ENCODE data around the gene ABR.

Gene ABR

DNA sequence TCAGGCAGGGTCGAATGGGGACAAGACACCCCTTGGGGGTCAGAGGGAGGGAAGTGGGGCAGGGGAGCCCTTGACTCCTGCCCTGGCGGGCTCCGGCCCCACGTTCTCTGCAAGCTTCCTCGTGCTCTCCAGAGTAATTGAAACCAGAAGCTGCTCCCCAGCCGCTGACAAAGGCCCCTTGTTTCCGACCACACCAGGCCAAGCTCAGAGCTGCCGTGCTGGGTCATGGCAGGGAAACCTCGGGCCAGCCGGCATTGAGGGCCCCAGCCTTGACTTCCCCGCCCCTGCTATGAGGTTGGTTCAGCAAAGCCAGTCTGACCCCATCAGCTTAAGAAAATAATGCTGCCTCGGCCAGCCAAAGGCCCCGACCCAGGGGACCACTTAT lies 139.6 kb downstream of the ABR start:
- Histone ChIP-seq H3K9me3 (replicated peaks; ENCODE audit: insufficient read depth, low read length) (no peaks in the 10 kb centered on the region), H3K9ac (ENCODE audit: low read length) (no peak overlapping the region), H3K27me3 (replicated peaks; ENCODE audit: insufficient read depth, low read length) (no peaks in the 10 kb centered on the region), H3K27ac (ENCODE audit: low read length) (no peak overlapping the region), H3K4me3 (ENCODE audit: low read length) (no peak overlapping the region), H3K9me2 (replicated peaks; ENCODE audit: insufficient read depth, low read length) (no peaks in the 10 kb centered on the region), H3K36me3 (replicated peaks; ENCODE audit: insufficient read depth, low read length) (no peaks in the 10 kb centered on the region), H2AFZ (ENCODE audit: low read length) (no peak overlapping the region), H3F3A (ENCODE audit: insufficient read depth, low read length) (no peaks in the 10 kb centered on the region), H3K79me2 (ENCODE audit: low read length) (peaks cover 24% of the 10 kb centered on the region), H3K4me1 (ENCODE audit: low read length) (no peaks in the 10 kb centered on the region), H3K4me2 (ENCODE audit: low read depth, low read length) (no peak overlapping the region), H4K20me1 (ENCODE audit: insufficient read depth, low read length) (no peaks in the 10 kb centered on the region)
- no peak for TF ChIP-seq EZH2phosphoT487 (IDR thresholded peaks at IDR 0.05; ENCODE audit: low read length)
- no peak for TF ChIP-seq EZH2 (optimal IDR thresholded peaks at IDR 0.05; ENCODE audit: low read depth, low read length)
- TF ChIP-seq CTCF (IDR thresholded peaks at IDR 0.05; ENCODE audit: low read length), result no peak
- DNase-seq, result no peak

DNA sequence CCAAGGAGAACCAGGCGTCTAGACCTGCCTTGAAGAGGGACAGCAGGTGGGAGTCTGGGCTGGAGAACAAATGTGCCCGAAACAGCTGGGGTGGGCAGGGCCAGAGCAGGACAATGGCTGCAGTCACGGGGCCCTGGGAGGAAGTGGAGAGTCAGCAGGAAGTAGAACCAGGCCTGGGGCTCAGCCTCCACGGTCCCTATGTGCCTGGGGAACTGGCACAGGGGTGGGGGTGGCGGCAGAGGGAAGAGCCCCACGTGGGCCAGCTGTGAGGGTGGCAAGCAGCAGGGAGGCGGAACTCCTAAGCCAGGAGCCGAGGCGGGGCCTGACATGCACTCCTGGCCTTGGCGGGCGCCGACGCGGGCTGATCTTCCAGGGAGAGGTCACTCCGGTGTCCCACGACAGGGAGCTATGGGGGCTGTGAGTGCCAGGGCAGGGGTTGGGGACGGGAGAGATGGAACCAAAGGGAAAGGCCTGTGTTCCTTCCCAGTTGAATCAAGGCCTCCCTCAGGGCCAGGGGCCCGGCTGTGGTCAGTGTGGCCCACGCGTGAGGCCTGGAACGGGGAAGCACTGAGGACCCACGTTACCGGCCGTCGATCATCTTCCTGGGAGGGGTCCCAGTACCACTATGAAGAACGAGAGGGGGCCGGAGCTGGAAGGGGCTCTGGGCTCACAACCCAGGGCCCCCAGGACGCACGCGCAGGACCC lies 140.1 kb downstream of the ABR start:
- H3K9me3 ChIP-seq (replicated peaks; ENCODE audit: insufficient read depth, low read length), result no peaks in the 10 kb centered on the region
- no peaks in the 10 kb centered on the region for H3K9me2 ChIP-seq (replicated peaks; ENCODE audit: insufficient read depth, low read length)
- no peak overlapping the region for H3K4me3 ChIP-seq (ENCODE audit: low read length)
- H3K27ac ChIP-seq (ENCODE audit: low read length), result no peak overlapping the region
- H3K27me3 ChIP-seq (replicated peaks; ENCODE audit: insufficient read depth, low read length), result no peaks in the 10 kb centered on the region
- no peaks in the 10 kb centered on the region for H4K20me1 ChIP-seq (ENCODE audit: insufficient read depth, low read length)
- H3K79me2 ChIP-seq (ENCODE audit: low read length), result peaks cover 24% of the 10 kb centered on the region
- H3K4me2 ChIP-seq (ENCODE audit: low read depth, low read length), result no peak overlapping the region
- H3K4me1 ChIP-seq (ENCODE audit: low read length), result no peaks in the 10 kb centered on the region
- DNase-seq, result no peak
- no peak overlapping the region for H2AFZ ChIP-seq (ENCODE audit: low read length)
- no peak overlapping the region for H3K9ac ChIP-seq (ENCODE audit: low read length)
- no peaks in the 10 kb centered on the region for H3F3A ChIP-seq (ENCODE audit: insufficient read depth, low read length)
- no peaks in the 10 kb centered on the region for H3K36me3 ChIP-seq (replicated peaks; ENCODE audit: insufficient read depth, low read length)
- TF ChIP-seq EZH2 (optimal IDR thresholded peaks at IDR 0.05; ENCODE audit: low read depth, low read length), result no peak
- TF ChIP-seq EZH2phosphoT487 (IDR thresholded peaks at IDR 0.05; ENCODE audit: low read length), result no peak
- TF ChIP-seq CTCF (IDR thresholded peaks at IDR 0.05; ENCODE audit: low read length), result no peak

GRCh38 chr17:1039123-1039507 lies 140.7 kb downstream of the ABR start:
- Histone ChIP-seq H3K79me2 (ENCODE audit: low read length) (peaks cover 24% of the 10 kb centered on the region), H3K4me1 (ENCODE audit: low read length) (no peaks in the 10 kb centered on the region), H3F3A (ENCODE audit: insufficient read depth, low read length) (no peaks in the 10 kb centered on the region), H2AFZ (ENCODE audit: low read length) (no peak overlapping the region), H3K4me3 (ENCODE audit: low read length) (no peak overlapping the region), H3K36me3 (replicated peaks; ENCODE audit: insufficient read depth, low read length) (no peaks in the 10 kb centered on the region), H4K20me1 (ENCODE audit: insufficient read depth, low read length) (no peaks in the 10 kb centered on the region), H3K27me3 (replicated peaks; ENCODE audit: insufficient read depth, low read length) (no peaks in the 10 kb centered on the region), H3K9me3 (replicated peaks; ENCODE audit: insufficient read depth, low read length) (no peaks in the 10 kb centered on the region), H3K27ac (ENCODE audit: low read length) (no peak overlapping the region), H3K9ac (ENCODE audit: low read length) (no peak overlapping the region), H3K9me2 (replicated peaks; ENCODE audit: insufficient read depth, low read length) (no peaks in the 10 kb centered on the region), H3K4me2 (ENCODE audit: low read depth, low read length) (no peak overlapping the region)
- no peak for TF ChIP-seq EZH2phosphoT487 (IDR thresholded peaks at IDR 0.05; ENCODE audit: low read length)
- no peak for TF ChIP-seq CTCF (IDR thresholded peaks at IDR 0.05; ENCODE audit: low read length)
- TF ChIP-seq EZH2 (optimal IDR thresholded peaks at IDR 0.05; ENCODE audit: low read depth, low read length), result no peak
- no peak for DNase-seq

Data from MM.1S (cell line).